Fibroblast of gingiva (primary cell): ENCODE results near the gene HDGF.
A peak's percentile ranks its signal among the peaks of the same experiment; 100 is the strongest.

Source experiments
- DNase-seq: peaks from one replicate; pipeline ENCODE4 v3.0.0-alpha.2; 2011; ENCODE audit warnings: low read depth

The HDGF gene

GRCh38 chr1:156751451-156751756 lies at the start of gene HDGF:
Gene HDGF, minus strand, starts transcription at chr1:156751675. Its CDS starts 246 bp downstream, at chr1:156751429.
- DNase-seq: no peak

- peak; percentile 34 for DNase-seq
Measured at GRCh38 chr1:156797212-156797871, 45.9 kb upstream of the HDGF start.

- no peak for DNase-seq
Measured at GRCh38 chr1:156796340-156797097, 45.0 kb upstream of the HDGF start.

- DNase-seq: no peak
Measured at GRCh38 chr1:156795787-156796186, 44.3 kb upstream of the HDGF start.

- DNase-seq: no peak
Measured at GRCh38 chr1:156795374-156795733, 43.9 kb upstream of the HDGF start.

- no peak for DNase-seq
Measured at GRCh38 chr1:156794506-156795373, 43.3 kb upstream of the HDGF start.

- DNase-seq: no peak
Measured at GRCh38 chr1:156789621-156790318, 38.3 kb upstream of the HDGF start.

- DNase-seq: no peak
Measured at GRCh38 chr1:156788136-156788535, 36.7 kb upstream of the HDGF start.

GRCh38 chr1:156786640-156787039 lies 35.2 kb upstream of the HDGF start:
- no peak for DNase-seq

- DNase-seq: no peak
Measured at GRCh38 chr1:156785458-156785857, 34.0 kb upstream of the HDGF start.

GRCh38 chr1:156781585-156782186 lies 30.2 kb upstream of the HDGF start:
- DNase-seq: peak; percentile 49

GRCh38 chr1:156777573-156777972 lies 26.1 kb upstream of the HDGF start:
- no peak for DNase-seq

GRCh38 chr1:156776942-156777341 lies 25.5 kb upstream of the HDGF start:
- no peak for DNase-seq

- DNase-seq: no peak
Measured at GRCh38 chr1:156775799-156776198, 24.3 kb upstream of the HDGF start.

- DNase-seq: no peak
Measured at GRCh38 chr1:156773607-156774006, 22.1 kb upstream of the HDGF start.

- DNase-seq: no peak
Measured at GRCh38 chr1:156772728-156773497, 21.4 kb upstream of the HDGF start.

- no peak for DNase-seq
Measured at GRCh38 chr1:156772222-156772621, 20.7 kb upstream of the HDGF start.

- DNase-seq: no peak
Measured at GRCh38 chr1:156768610-156769295, 17.3 kb upstream of the HDGF start.

- DNase-seq: no peak
Measured at GRCh38 chr1:156767879-156768604, 16.6 kb upstream of the HDGF start.
